ENCODE measurements around the gene RNASEH2A. TPM values are rescaled to one million over a fixed set of nuclear protein-coding genes. Genes with fewer than 3 reads are reported as not detected.

Gene RNASEH2A
- total and polyA plus RNA-seq, 2 of the 13 experiments (the other 11 are each of a cell fraction or from before 2014, with no cell fraction given), result 25.1 to 35.8 TPM

DNA sequence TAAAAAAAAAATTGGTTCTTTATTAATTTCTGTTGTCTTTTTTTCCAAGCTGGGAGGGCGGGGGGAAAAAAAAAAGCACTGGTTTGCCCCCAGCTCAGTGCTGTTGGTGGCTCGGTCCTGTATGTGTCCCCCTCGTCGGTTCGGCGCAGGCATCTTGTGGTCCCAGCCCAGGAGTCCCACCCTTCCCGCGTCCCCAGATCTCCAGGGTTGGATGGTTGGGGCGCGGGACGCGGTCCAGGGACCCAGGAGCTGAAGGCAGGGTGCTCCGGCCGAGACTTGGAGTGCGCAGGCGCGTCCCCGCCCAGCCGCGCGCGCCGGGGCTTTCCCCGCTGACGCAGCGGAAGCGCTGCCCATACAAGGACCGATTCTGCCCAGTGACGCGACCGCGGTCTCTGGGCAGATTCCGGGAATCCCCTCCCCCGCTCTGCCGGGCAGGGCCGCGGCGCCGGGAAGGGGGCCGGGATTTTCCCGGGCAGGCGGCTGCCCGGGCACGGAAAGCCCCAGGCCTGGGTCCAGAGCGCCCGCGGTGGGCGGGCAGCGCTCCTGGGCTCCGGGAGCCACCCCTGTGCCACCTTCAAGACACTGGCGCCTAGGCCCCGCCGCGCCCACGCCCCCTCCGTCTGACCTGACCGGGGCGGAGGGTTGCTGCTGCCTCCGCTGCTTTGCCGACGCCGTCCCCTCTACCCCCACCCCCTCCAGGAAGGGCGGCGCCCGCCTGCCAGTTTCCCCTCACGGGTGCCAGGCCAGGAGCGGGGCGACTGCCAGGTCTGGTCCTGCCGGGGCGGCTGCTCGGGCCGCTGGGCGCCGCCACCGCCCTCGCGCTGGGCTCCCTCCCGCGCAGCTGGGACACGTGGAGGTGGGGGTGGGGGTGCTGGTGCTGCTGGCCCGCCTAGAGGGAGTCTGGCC lies 12.8 kb upstream of the RNASEH2A start (continued):
- TF ChIP-seq DPF2 (CRISPR knock-in tag; IDR thresholded peaks at IDR 0.05; ENCODE audit: borderline replicate concordance, low read depth) (0 out of 2 replicates have a peak, but pooled peaks have one; percentile 33), ZMAT3 (CRISPR knock-in tag; conservative IDR thresholded peaks at IDR 0.05) (peak; percentile 67; the same call in 1 of the 2 replicates), RNF2 (conservative IDR thresholded peaks at IDR 0.05; ENCODE audit: low read depth) (no peak; the same call in 1 of the 2 replicates), PCBP1 (IDR thresholded peaks at IDR 0.05; ENCODE audit: borderline replicate concordance, low read depth, low read length) (no peak), ZNF251 (CRISPR knock-in tag; IDR thresholded peaks at IDR 0.05) (no peak), ZNF709 (CRISPR knock-in tag; IDR thresholded peaks at IDR 0.05) (0 out of 2 replicates have a peak, but pooled peaks have one; percentile 66), PRMT3 (CRISPR knock-in tag; IDR thresholded peaks at IDR 0.05; ENCODE audit: borderline replicate concordance, low read depth) (no peak), FIP1L1 (IDR thresholded peaks at IDR 0.05; ENCODE audit: borderline replicate concordance, insufficient read depth, low read depth, low read length) (no peak), SNRNP70 (IDR thresholded peaks at IDR 0.05; ENCODE audit: low read depth, low read length) (no peak), ZNF501 (CRISPR knock-in tag; IDR thresholded peaks at IDR 0.05) (peak; percentile 67; the same call in 1 of the 2 replicates), ISL2 (CRISPR knock-in tag; IDR thresholded peaks at IDR 0.05) (peak; percentile 70; the same call in 1 of the 2 replicates), ZZZ3 (CRISPR knock-in tag; IDR thresholded peaks at IDR 0.05; ENCODE audit: borderline replicate concordance) (no peak)
- TF ChIP-seq, protein P1, sequence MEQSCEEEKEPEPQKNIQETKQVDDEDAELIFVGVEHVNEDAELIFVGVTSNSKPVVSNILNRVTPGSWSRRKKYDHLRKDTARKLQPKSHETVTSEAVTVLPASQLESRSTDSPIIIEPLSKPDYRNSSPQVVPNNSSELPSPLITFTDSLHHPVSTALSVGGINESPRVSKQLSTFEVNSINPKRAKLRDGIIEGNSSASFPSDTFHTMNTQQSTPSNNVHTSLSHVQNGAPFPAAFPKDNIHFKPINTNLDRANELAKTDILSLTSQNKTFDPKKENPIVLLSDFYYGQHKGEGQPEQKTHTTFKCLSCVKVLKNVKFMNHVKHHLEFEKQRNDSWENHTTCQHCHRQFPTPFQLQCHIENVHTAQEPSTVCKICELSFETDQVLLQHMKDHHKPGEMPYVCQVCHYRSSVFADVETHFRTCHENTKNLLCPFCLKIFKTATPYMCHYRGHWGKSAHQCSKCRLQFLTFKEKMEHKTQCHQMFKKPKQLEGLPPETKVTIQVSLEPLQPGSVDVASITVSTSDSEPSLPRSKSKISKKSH (CRISPR knock-in tag; IDR thresholded peaks at IDR 0.05; ENCODE audit: borderline replicate concordance), result peak; percentile 76
- TF ChIP-seq, protein P2, sequence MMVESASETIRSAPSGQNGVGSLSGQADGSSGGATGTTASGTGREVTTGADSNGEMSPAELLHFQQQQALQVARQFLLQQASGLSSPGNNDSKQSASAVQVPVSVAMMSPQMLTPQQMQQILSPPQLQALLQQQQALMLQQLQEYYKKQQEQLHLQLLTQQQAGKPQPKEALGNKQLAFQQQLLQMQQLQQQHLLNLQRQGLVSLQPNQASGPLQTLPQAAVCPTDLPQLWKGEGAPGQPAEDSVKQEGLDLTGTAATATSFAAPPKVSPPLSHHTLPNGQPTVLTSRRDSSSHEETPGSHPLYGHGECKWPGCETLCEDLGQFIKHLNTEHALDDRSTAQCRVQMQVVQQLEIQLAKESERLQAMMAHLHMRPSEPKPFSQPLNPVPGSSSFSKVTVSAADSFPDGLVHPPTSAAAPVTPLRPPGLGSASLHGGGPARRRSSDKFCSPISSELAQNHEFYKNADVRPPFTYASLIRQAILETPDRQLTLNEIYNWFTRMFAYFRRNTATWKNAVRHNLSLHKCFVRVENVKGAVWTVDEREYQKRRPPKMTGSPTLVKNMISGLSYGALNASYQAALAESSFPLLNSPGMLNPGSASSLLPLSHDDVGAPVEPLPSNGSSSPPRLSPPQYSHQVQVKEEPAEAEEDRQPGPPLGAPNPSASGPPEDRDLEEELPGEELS (CRISPR knock-in tag; IDR thresholded peaks at IDR 0.05), result no peak; the same call in 1 of the 2 replicates
- TF ChIP-seq, protein P3, sequence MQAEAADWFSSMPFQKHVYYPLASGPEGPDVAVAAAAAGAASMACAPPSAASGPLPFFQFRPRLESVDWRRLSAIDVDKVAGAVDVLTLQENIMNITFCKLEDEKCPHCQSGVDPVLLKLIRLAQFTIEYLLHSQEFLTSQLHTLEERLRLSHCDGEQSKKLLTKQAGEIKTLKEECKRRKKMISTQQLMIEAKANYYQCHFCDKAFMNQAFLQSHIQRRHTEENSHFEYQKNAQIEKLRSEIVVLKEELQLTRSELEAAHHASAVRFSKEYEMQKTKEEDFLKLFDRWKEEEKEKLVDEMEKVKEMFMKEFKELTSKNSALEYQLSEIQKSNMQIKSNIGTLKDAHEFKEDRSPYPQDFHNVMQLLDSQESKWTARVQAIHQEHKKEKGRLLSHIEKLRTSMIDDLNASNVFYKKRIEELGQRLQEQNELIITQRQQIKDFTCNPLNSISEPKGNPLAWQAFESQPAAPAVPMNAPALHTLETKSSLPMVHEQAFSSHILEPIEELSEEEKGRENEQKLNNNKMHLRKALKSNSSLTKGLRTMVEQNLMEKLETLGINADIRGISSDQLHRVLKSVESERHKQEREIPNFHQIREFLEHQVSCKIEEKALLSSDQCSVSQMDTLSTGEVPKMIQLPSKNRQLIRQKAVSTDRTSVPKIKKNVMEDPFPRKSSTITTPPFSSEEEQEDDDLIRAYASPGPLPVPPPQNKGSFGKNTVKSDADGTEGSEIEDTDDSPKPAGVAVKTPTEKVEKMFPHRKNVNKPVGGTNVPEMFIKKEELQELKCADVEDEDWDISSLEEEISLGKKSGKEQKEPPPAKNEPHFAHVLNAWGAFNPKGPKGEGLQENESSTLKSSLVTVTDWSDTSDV (CRISPR knock-in tag; IDR thresholded peaks at IDR 0.05), result no peak; the same call in 1 of the 2 replicates
- TF ChIP-seq, protein P4, sequence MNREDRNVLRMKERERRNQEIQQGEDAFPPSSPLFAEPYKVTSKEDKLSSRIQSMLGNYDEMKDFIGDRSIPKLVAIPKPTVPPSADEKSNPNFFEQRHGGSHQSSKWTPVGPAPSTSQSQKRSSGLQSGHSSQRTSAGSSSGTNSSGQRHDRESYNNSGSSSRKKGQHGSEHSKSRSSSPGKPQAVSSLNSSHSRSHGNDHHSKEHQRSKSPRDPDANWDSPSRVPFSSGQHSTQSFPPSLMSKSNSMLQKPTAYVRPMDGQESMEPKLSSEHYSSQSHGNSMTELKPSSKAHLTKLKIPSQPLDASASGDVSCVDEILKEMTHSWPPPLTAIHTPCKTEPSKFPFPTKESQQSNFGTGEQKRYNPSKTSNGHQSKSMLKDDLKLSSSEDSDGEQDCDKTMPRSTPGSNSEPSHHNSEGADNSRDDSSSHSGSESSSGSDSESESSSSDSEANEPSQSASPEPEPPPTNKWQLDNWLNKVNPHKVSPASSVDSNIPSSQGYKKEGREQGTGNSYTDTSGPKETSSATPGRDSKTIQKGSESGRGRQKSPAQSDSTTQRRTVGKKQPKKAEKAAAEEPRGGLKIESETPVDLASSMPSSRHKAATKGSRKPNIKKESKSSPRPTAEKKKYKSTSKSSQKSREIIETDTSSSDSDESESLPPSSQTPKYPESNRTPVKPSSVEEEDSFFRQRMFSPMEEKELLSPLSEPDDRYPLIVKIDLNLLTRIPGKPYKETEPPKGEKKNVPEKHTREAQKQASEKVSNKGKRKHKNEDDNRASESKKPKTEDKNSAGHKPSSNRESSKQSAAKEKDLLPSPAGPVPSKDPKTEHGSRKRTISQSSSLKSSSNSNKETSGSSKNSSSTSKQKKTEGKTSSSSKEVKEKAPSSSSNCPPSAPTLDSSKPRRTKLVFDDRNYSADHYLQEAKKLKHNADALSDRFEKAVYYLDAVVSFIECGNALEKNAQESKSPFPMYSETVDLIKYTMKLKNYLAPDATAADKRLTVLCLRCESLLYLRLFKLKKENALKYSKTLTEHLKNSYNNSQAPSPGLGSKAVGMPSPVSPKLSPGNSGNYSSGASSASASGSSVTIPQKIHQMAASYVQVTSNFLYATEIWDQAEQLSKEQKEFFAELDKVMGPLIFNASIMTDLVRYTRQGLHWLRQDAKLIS (CRISPR knock-in tag; IDR thresholded peaks at IDR 0.05), result no peak
